ENCODE measurements around the gene NUFIP1. TPM values are rescaled to one million over a fixed set of nuclear protein-coding genes. Genes with fewer than 3 reads are reported as not detected.

The NUFIP1 gene
- total and polyA plus RNA-seq, 2 donors (not counting 3 experiments of a cell fraction or from before 2014, with no cell fraction given), result 1.4 to 6.9 TPM

- no peak for DNase-seq (ENCODE audit: low read depth, low spot score)
- Histone ChIP-seq H3K9me1 (replicated peaks; ENCODE audit: control insufficient read depth, extremely low read depth, insufficient read depth, low read length) (no peaks in the 10 kb centered on the region), H2AFZ (ENCODE audit: low read depth, low read length) (no peak overlapping the region), H3K4me2 (ENCODE audit: insufficient read depth, low read length) (no peak overlapping the region), H3K27me3 (ENCODE audit: control insufficient read depth in 2 of 2, insufficient read depth in 2 of 2, low read length in 2 of 2) (no peaks in the 10 kb centered on the region), H3K4me3 (replicated peaks in 1 of 3; ENCODE audit: insufficient read depth in 1 of 3, low read depth in 1 of 3, low read length in 3 of 3) (no peak overlapping the region), H3K27ac (ENCODE audit: insufficient read depth, low read depth, low read length) (no peak overlapping the region), H3K9ac (replicated peaks; ENCODE audit: extremely low read depth, insufficient read depth, low read length) (no peak overlapping the region), H4K20me1 (replicated peaks; ENCODE audit: control insufficient read depth, extremely low read depth, insufficient read depth, low read length) (no peaks in the 10 kb centered on the region), H3K4me1 (ENCODE audit: control insufficient read depth, extremely low read depth, insufficient read depth, low read length) (peaks cover 5% of the 10 kb centered on the region), H3K9me3 (replicated peaks; ENCODE audit: control insufficient read depth, insufficient read depth, low read length) (no peaks in the 10 kb centered on the region), H3K36me3 (ENCODE audit: control insufficient read depth in 2 of 2, extremely low read depth in 1 of 2, insufficient read depth in 2 of 2, low read length in 2 of 2) (no peaks in the 10 kb centered on the region), H3K79me2 (ENCODE audit: control insufficient read depth, insufficient read depth, low read length) (no peaks in the 10 kb centered on the region)
- ChIA-PET POLR2A (no interaction called here), CTCF (interaction anchor here (2.9 kb wide), 1 partner anchor 11 kb away, joined by 17 read pairs; no protein-coding TSS in a partner anchor)
- intact Hi-C loops (cut with micrococcal nuclease) (no loop called here), dilution Hi-C loops (cut with MboI; ENCODE audit: extremely low pct_ligation_motif_present, low sequenced_read_pairs) (no loop called here)
- no TSS peak for BruUV-seq (replicated peaks)
- TF ChIP-seq FOS (IDR thresholded peaks at IDR 0.05; ENCODE audit: borderline replicate concordance, insufficient read depth, low read length), result no peak
- FAIRE-seq, result no peak
Measured at GRCh38 chr13:45036206-45036605, 46.9 kb upstream of the NUFIP1 start.

- H3K36me3 ChIP-seq (ENCODE audit: control insufficient read depth in 2 of 2, extremely low read depth in 1 of 2, insufficient read depth in 2 of 2, low read length in 2 of 2), result no peaks in the 10 kb centered on the region
- no peak overlapping the region for H3K4me2 ChIP-seq (ENCODE audit: insufficient read depth, low read length)
- ChIA-PET CTCF (interaction anchor here (1.4 to 2.2 kb wide), 2 partner anchors 12 to 247 kb away, joined by 4 to 10 read pairs; no protein-coding TSS in a partner anchor), POLR2A (no interaction called here)
- intact Hi-C loops (cut with micrococcal nuclease) (no loop called here), dilution Hi-C loops (cut with MboI; ENCODE audit: extremely low pct_ligation_motif_present, low sequenced_read_pairs) (no loop called here)
- no peak overlapping the region for H3K4me3 ChIP-seq (replicated peaks in 1 of 3; ENCODE audit: insufficient read depth in 1 of 3, low read depth in 1 of 3, low read length in 3 of 3)
- H3K79me2 ChIP-seq (ENCODE audit: control insufficient read depth, insufficient read depth, low read length), result no peaks in the 10 kb centered on the region
- no peaks in the 10 kb centered on the region for H3K4me1 ChIP-seq (ENCODE audit: control insufficient read depth, extremely low read depth, insufficient read depth, low read length)
- H3K9ac ChIP-seq (replicated peaks; ENCODE audit: extremely low read depth, insufficient read depth, low read length), result no peak overlapping the region
- H3K27ac ChIP-seq (ENCODE audit: insufficient read depth, low read depth, low read length), result no peak overlapping the region
- BruUV-seq (replicated peaks), result no TSS peak
- no peak overlapping the region for H2AFZ ChIP-seq (ENCODE audit: low read depth, low read length)
- H4K20me1 ChIP-seq (replicated peaks; ENCODE audit: control insufficient read depth, extremely low read depth, insufficient read depth, low read length), result no peaks in the 10 kb centered on the region
- DNase-seq (ENCODE audit: low read depth, low spot score) (no peak), FAIRE-seq (no peak)
- H3K9me1 ChIP-seq (replicated peaks; ENCODE audit: control insufficient read depth, extremely low read depth, insufficient read depth, low read length), result no peaks in the 10 kb centered on the region
- TF ChIP-seq POLR2A (IDR thresholded peaks at IDR 0.05; ENCODE audit: low read depth, low read length), result no peak
- TF ChIP-seq MAX (IDR thresholded peaks at IDR 0.05; ENCODE audit: insufficient read depth, insufficient read length), result no peak
- no peak for TF ChIP-seq CTCF (IDR thresholded peaks at IDR 0.05; ENCODE audit: extremely low read depth in 1 of 2, insufficient read depth in 1 of 2, low read depth in 1 of 2, low read length in 2 of 2)
- no peak for TF ChIP-seq FOS (IDR thresholded peaks at IDR 0.05; ENCODE audit: borderline replicate concordance, insufficient read depth, low read length)
- TF ChIP-seq GATA2 (IDR thresholded peaks at IDR 0.05; ENCODE audit: insufficient read depth, insufficient read length, low read depth, low read length), result no peak
- no peak for TF ChIP-seq EZH2 (IDR thresholded peaks at IDR 0.05; ENCODE audit: borderline replicate concordance, low read depth, low read length, severe bottlenecking)
- no peak for TF ChIP-seq MYC (IDR thresholded peaks at IDR 0.05; ENCODE audit: low read depth, low read length)
- no peak for TF ChIP-seq JUN (IDR thresholded peaks at IDR 0.05; ENCODE audit: borderline replicate concordance, insufficient read depth, insufficient read length, low read depth)
- no peak for TF ChIP-seq POLR2AphosphoS5 (IDR thresholded peaks at IDR 0.05; ENCODE audit: insufficient read depth, low read depth, low read length)
- no peaks in the 10 kb centered on the region for H3K9me3 ChIP-seq (replicated peaks; ENCODE audit: control insufficient read depth, insufficient read depth, low read length)
- H3K27me3 ChIP-seq (ENCODE audit: control insufficient read depth in 2 of 2, insufficient read depth in 2 of 2, low read length in 2 of 2), result no peaks in the 10 kb centered on the region
Measured at GRCh38 chr13:45034342-45034741, 45.1 kb upstream of the NUFIP1 start.

Data from endothelial cell of umbilical vein (primary cell).